SK-N-SH (cell line): ENCODE results near the gene SCN3A. TPM values are rescaled to one million over a fixed set of nuclear protein-coding genes. Genes with fewer than 3 reads are reported as not detected.

Experiments
- CTCF ChIA-PET: fragments of 300-600, 350-600 bp; formaldehyde crosslinking; extraction: SDS; loops from one replicate; lab custom pipeline; 2021; lab: Yijun Ruan, JAX
- POLR2A ChIA-PET: fragments of 350-600 bp; sonication (Branson Sonifier 250); formaldehyde crosslinking; extraction: SDS; loops from one replicate; lab custom pipeline; 2020; ENCODE audit warnings: antibody characterized with exemption, inconsistent platforms; lab: Yijun Ruan, JAX
- DNase-seq: peaks from one replicate; pipeline ENCODE4 v3.0.0; 2012
- H2AFZ ChIP-seq: fragments of 200-600 bp; sonication (generic); 2 replicates; pipeline ENCODE4 v1.8.1; 2016; ENCODE audit warnings: antibody characterized with exemption, mild to moderate bottlenecking, low read depth
- H3F3A ChIP-seq: fragments of 200-600 bp; sonication (generic); replicated peaks from 2 replicates; pipeline ENCODE3; 2016; ENCODE audit warnings: antibody characterized with exemption, mild to moderate bottlenecking; ENCODE audit not compliant: insufficient read depth
- H3K27ac ChIP-seq, 2 experiments: fragments of 200-500 bp in 1 of 2; fragments of 200-600 bp in 1 of 2; sonication (Bioruptor generic) in 1 of 2; sonication (generic), shearing (Covaris generic) in 1 of 2; 2 replicates each; pipeline versions ENCODE4 v1.5.1 to v1.6.1; 2014 to 2016; ENCODE audit warnings: low read depth in 2 of 2, inconsistent platforms in 1 of 2, low read length in 1 of 2, mild to moderate bottlenecking in 1 of 2, mixed read lengths in 1 of 2
- H3K27me3 ChIP-seq: fragments of 200-600 bp; sonication (generic), shearing (Covaris generic); 2 replicates; pipeline ENCODE4 v1.6.1; 2016; ENCODE audit warnings: mixed run types; ENCODE audit not compliant: insufficient read depth
- H3K36me3 ChIP-seq, 2 experiments: fragments of 200-500 bp in 1 of 2; fragments of 200-600 bp in 1 of 2; sonication (Bioruptor generic) in 1 of 2; sonication (generic) in 1 of 2; replicated peaks in 1 of 2; 2 replicates each; pipeline versions ENCODE3 to v1.5.1; 2014 to 2016; ENCODE audit warnings: low read length in 1 of 2, mild to moderate bottlenecking in 1 of 2; ENCODE audit not compliant: insufficient read depth in 2 of 2, control insufficient read depth in 1 of 2
- H3K4me1 ChIP-seq, 2 experiments: fragments of 200-500 bp in 1 of 2; fragments of 200-600 bp in 1 of 2; sonication (Bioruptor generic) in 1 of 2; sonication (generic), shearing (Covaris generic) in 1 of 2; 2 replicates each; pipeline versions ENCODE4 v1.5.1 to v1.6.1; 2014 to 2016; ENCODE audit warnings: low read depth in 1 of 2, low read length in 1 of 2, mixed run types in 1 of 2; ENCODE audit not compliant: insufficient read depth in 2 of 2, control insufficient read depth in 1 of 2
- H3K4me2 ChIP-seq: fragments of 200-600 bp; sonication (generic), shearing (Covaris generic); 2 replicates; pipeline ENCODE4 v1.6.1; 2017; ENCODE audit warnings: mixed run types
- H3K4me3 ChIP-seq, 2 experiments: fragments of 200-500 bp in 1 of 2; fragments of 200-600 bp in 1 of 2; sonication (Bioruptor generic) in 1 of 2; sonication (generic), shearing (Covaris generic) in 1 of 2; 2 replicates each; pipeline versions ENCODE4 v1.5.1 to v1.8.1; 2014 to 2016; ENCODE audit warnings: low read depth in 2 of 2, inconsistent platforms in 1 of 2, low read length in 1 of 2, mild to moderate bottlenecking in 1 of 2, mixed read lengths in 1 of 2, moderate library complexity in 1 of 2
- H3K79me2 ChIP-seq: fragments of 200-600 bp; sonication (generic); 2 replicates; pipeline ENCODE4 v1.8.1; 2017; ENCODE audit warnings: mild to moderate bottlenecking; ENCODE audit not compliant: insufficient read depth
- H3K9ac ChIP-seq: fragments of 200-600 bp; sonication (generic); 2 replicates; pipeline ENCODE4 v1.6.1; 2017; ENCODE audit warnings: mixed run types
- H3K9me2 ChIP-seq: fragments of 200-600 bp; sonication (generic); 2 replicates; pipeline ENCODE4 v1.6.1; 2017; ENCODE audit warnings: mixed run types
- H3K9me3 ChIP-seq: fragments of 200-600 bp; sonication (generic); 2 replicates; pipeline ENCODE4 v1.6.1; 2017; ENCODE audit warnings: mixed run types, mild to moderate bottlenecking, moderate library complexity
- H4K20me1 ChIP-seq: fragments of 200-600 bp; sonication (generic); 2 replicates; pipeline ENCODE4 v1.6.1; 2017; ENCODE audit warnings: mild to moderate bottlenecking, mixed run types; ENCODE audit not compliant: insufficient read depth
- GABPA ChIP-seq: IDR thresholded peaks from 2 replicates; pipeline ENCODE4 v1.4.0; 2012; ENCODE audit warnings: low read depth, mild to moderate bottlenecking
- JUND ChIP-seq: IDR thresholded peaks from 2 replicates; pipeline ENCODE4 v1.4.0; 2012
- NFIC ChIP-seq: IDR thresholded peaks from 2 replicates; pipeline ENCODE4 v1.4.0; 2012; ENCODE audit warnings: borderline replicate concordance
- NRF1 ChIP-seq: IDR thresholded peaks from 2 replicates; pipeline ENCODE4 v1.6.1; 2012; ENCODE audit warnings: low read depth, mild to moderate bottlenecking, low read length
- RCOR1 ChIP-seq: fragments of 150-350 bp; IDR thresholded peaks from 2 replicates; pipeline ENCODE4 v1.6.1; 2017; ENCODE audit warnings: antibody characterized with exemption, low read length
- RFX5 ChIP-seq: IDR thresholded peaks from 2 replicates; pipeline ENCODE4 v1.6.1; 2012; ENCODE audit warnings: mild to moderate bottlenecking, improper control_type of control experiment, low read length
- SMC3 ChIP-seq: IDR thresholded peaks from 2 replicates; pipeline ENCODE4 v1.6.1; 2012; ENCODE audit warnings: low read depth, low read length, improper control_type of control experiment
- USF2 ChIP-seq: fragments of 150-350 bp; IDR thresholded peaks from 2 replicates; pipeline ENCODE4 v1.6.1; 2017; ENCODE audit warnings: antibody characterized with exemption, low read length, low read depth, borderline replicate concordance
- ZBTB33 ChIP-seq: IDR thresholded peaks from 2 replicates; pipeline ENCODE4 v1.4.0; 2012; ENCODE audit warnings: low read depth, borderline replicate concordance
- WGBS: methylation state at CpG from one replicate; pipeline ENCODE4 v1.1.6; 2017; ENCODE audit warnings: low lambda C conversion rate; 5-methylcytosine and 5-hydroxymethylcytosine counted together
- polyA plus RNA-seq, 3 experiments: library from polyadenylated mRNA; depleted of rRNA; stranded (reverse); fragments of >200 nt; gene quantifications; 2 replicates each; pipeline ENCODE4 v1.2.3, GENCODE V29; 2012
- TF ChIP-seq, protein P1 (sequence below): fragments of 200-600 bp; sonication (generic); IDR thresholded peaks from 2 replicates; pipeline ENCODE4 v1.6.1; 2017; ENCODE audit warnings: antibody characterized with exemption, mild to moderate bottlenecking, moderate library complexity
- TF ChIP-seq, protein P2 (sequence below): IDR thresholded peaks from 2 replicates; pipeline ENCODE4 v1.4.0; 2012; ENCODE audit warnings: low read depth
- TF ChIP-seq, protein P3 (sequence below): IDR thresholded peaks from 2 replicates; pipeline ENCODE4 v1.6.1; 2012; ENCODE audit warnings: mild to moderate bottlenecking, low read depth, low read length, moderate library complexity
- TF ChIP-seq, protein P4 (sequence below): IDR thresholded peaks from 2 replicates; pipeline ENCODE4; 2012

SCN3A gene
- polyA plus RNA-seq, 1 of the 3 experiments (the other 2 are of a cell fraction), result 0.33 TPM

DNA sequence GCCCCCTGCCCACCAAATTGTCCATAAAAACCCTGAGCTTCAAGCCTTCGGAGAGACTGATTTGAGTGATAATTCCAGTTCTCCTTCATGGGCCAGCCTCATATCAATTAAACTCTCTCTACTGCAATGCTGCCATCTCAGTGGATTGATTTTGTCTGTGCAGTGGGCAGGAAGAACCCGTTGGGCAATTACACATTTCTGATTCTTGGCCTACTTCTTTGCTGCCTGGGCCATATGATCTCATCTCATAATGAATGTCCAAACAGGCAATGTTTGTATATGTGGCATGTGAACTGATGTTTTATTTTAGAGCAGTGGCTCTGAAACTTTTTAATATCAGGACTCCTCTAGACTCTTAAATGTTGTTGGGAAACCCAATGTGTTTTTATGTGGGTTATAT, 147.3 kb downstream of the SCN3A start:
- no peaks in the 10 kb centered on the region for H3F3A ChIP-seq
- no peaks in the 10 kb centered on the region for H3K9me3 ChIP-seq
- H3K9ac ChIP-seq, result no peak overlapping the region
- H3K4me1 ChIP-seq, result peaks cover 0 to 11% of the 10 kb centered on the region in 2 experiments; a peak in 2 of 4 replicates
- peak overlapping the region in 1 of 2 experiments; percentile 89; a peak in 1 of 4 replicates for H3K27ac ChIP-seq
- ChIA-PET CTCF (interaction anchor here (1.3 to 2.9 kb wide), 3 partner anchors 39 to 147 kb away, joined by 3 to 19 read pairs (median 10); partner anchors contain the start of gene SCN3A), POLR2A (no interaction called here)
- H3K4me2 ChIP-seq, result no peak overlapping the region
- no peak overlapping the region for H2AFZ ChIP-seq
- DNase-seq, result no peak
- no peak overlapping the region for H3K4me3 ChIP-seq
- no peaks in the 10 kb centered on the region for H3K36me3 ChIP-seq
- H3K27me3 ChIP-seq, result no peaks in the 10 kb centered on the region
- H3K9me2 ChIP-seq, result no peaks in the 10 kb centered on the region
- H3K79me2 ChIP-seq, result no peaks in the 10 kb centered on the region
- TF ChIP-seq RCOR1, result no peak
- TF ChIP-seq ZBTB33, result no peak
- TF ChIP-seq, protein P1, sequence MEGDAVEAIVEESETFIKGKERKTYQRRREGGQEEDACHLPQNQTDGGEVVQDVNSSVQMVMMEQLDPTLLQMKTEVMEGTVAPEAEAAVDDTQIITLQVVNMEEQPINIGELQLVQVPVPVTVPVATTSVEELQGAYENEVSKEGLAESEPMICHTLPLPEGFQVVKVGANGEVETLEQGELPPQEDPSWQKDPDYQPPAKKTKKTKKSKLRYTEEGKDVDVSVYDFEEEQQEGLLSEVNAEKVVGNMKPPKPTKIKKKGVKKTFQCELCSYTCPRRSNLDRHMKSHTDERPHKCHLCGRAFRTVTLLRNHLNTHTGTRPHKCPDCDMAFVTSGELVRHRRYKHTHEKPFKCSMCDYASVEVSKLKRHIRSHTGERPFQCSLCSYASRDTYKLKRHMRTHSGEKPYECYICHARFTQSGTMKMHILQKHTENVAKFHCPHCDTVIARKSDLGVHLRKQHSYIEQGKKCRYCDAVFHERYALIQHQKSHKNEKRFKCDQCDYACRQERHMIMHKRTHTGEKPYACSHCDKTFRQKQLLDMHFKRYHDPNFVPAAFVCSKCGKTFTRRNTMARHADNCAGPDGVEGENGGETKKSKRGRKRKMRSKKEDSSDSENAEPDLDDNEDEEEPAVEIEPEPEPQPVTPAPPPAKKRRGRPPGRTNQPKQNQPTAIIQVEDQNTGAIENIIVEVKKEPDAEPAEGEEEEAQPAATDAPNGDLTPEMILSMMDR, result no peak
- TF ChIP-seq NFIC, result no peak
- no peak for TF ChIP-seq SMC3
- no peak for TF ChIP-seq NRF1
- no peak for TF ChIP-seq JUND
- TF ChIP-seq USF2, result no peak
- no peak for TF ChIP-seq GABPA
- TF ChIP-seq, protein P2, sequence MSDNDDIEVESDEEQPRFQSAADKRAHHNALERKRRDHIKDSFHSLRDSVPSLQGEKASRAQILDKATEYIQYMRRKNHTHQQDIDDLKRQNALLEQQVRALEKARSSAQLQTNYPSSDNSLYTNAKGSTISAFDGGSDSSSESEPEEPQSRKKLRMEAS, result no peak
- TF ChIP-seq, protein P3, sequence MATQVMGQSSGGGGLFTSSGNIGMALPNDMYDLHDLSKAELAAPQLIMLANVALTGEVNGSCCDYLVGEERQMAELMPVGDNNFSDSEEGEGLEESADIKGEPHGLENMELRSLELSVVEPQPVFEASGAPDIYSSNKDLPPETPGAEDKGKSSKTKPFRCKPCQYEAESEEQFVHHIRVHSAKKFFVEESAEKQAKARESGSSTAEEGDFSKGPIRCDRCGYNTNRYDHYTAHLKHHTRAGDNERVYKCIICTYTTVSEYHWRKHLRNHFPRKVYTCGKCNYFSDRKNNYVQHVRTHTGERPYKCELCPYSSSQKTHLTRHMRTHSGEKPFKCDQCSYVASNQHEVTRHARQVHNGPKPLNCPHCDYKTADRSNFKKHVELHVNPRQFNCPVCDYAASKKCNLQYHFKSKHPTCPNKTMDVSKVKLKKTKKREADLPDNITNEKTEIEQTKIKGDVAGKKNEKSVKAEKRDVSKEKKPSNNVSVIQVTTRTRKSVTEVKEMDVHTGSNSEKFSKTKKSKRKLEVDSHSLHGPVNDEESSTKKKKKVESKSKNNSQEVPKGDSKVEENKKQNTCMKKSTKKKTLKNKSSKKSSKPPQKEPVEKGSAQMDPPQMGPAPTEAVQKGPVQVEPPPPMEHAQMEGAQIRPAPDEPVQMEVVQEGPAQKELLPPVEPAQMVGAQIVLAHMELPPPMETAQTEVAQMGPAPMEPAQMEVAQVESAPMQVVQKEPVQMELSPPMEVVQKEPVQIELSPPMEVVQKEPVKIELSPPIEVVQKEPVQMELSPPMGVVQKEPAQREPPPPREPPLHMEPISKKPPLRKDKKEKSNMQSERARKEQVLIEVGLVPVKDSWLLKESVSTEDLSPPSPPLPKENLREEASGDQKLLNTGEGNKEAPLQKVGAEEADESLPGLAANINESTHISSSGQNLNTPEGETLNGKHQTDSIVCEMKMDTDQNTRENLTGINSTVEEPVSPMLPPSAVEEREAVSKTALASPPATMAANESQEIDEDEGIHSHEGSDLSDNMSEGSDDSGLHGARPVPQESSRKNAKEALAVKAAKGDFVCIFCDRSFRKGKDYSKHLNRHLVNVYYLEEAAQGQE, result no peak
- TF ChIP-seq, protein P4, sequence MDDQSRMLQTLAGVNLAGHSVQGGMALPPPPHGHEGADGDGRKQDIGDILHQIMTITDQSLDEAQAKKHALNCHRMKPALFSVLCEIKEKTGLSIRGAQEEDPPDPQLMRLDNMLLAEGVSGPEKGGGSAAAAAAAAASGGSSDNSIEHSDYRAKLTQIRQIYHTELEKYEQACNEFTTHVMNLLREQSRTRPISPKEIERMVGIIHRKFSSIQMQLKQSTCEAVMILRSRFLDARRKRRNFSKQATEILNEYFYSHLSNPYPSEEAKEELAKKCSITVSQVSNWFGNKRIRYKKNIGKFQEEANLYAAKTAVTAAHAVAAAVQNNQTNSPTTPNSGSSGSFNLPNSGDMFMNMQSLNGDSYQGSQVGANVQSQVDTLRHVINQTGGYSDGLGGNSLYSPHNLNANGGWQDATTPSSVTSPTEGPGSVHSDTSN, result no peak
- no peak for TF ChIP-seq RFX5
- no peaks in the 10 kb centered on the region for H4K20me1 ChIP-seq
- 78% methylated on average over 2 of the region's 2 CpGs for WGBS
